Measurements from ENCODE around the gene SLC6A3.
A peak's percentile ranks its signal among the peaks of the same experiment; 100 is the strongest.
"Not testable (repeated sequence)": the region's sequence is repeated elsewhere in the genome, so short reads cannot be mapped to it uniquely, and the experiment has no call there.

Gene SLC6A3

DNA sequence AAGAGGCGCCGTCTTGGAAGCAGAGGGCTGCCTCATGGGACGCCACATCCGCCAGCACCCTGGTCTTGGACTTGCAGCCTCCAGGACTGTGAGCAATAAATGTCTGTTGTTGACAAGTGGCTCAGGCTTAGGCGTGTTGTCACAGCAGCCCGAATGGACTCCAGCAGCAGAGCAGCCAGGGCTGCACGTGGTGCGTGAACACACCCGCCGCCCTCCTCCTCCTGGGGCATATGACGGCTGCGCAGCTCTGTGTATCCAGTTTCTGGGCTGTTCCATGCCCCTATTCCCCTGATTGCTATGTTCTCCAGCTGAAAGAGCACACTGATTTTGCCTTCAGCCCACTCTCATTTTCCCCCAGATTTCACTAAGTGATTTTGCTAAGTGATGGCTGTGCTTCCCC is 64.3 kb downstream of the SLC6A3 start:
- Histone ChIP-seq H3K4me1 (ENCODE audit: control insufficient read depth, insufficient read depth, low read length, poor library complexity, severe bottlenecking) (peaks cover 7% of the 10 kb centered on the region), H3K4me3 (ENCODE audit: insufficient read depth, low read depth, low read length, poor library complexity, severe bottlenecking) (no peak overlapping the region), H3K27me3 (replicated peaks; ENCODE audit: control insufficient read depth, insufficient read depth, low read length, poor library complexity, severe bottlenecking) (no peaks in the 10 kb centered on the region), H3K27ac (ENCODE audit: insufficient read depth, low read length, poor library complexity, severe bottlenecking) (no peak overlapping the region), H3K9me3 (ENCODE audit: control insufficient read depth, low read length) (no peaks in the 10 kb centered on the region), H3K36me3 (ENCODE audit: control insufficient read depth, insufficient read depth, low read length) (no peaks in the 10 kb centered on the region)
- no peak for DNase-seq

DNA sequence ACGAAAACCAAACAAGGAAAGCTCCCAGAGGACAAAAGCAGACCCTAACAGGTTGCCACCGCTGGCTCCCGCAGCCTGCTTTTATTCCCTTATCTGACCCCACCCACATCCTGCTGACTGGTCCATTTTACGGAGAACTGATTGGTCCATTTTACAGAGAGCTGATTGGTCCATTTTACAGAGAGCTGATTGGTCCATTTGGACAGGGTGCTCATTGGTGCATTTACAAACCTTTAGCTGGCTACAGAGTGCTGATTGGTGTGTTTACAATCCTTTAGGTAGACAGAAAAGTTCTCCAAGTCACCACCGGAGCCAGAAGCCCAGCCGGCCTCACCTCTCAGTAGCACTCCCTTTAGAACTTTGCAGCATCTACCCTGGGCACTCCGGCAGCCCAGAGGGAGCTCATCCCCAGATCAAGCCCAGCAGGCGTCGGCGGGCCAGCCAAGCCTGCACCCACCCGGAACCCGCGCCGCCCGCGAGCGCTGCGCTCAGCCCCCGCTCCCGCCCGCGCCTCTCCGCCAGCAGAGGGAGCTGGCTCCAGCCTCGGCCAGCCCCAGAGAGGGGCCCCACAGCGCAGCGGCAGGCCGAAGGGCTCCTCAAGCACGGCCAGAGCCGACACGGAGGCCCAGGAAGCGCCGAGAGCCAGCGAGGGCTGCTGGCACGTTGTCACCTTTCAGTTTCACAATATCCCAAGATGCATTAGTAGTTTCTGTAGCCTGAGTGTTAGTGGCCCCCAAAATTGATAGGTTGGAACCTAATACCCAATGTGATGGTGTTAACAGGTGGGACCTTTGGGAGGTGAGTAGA is 65.0 kb downstream of the SLC6A3 start:
- Histone ChIP-seq H3K27ac (ENCODE audit: insufficient read depth, low read length, poor library complexity, severe bottlenecking) (no peak overlapping the region), H3K4me1 (ENCODE audit: control insufficient read depth, insufficient read depth, low read length, poor library complexity, severe bottlenecking) (peaks cover under 1% of the 10 kb centered on the region), H3K9me3 (ENCODE audit: control insufficient read depth, low read length) (no peaks in the 10 kb centered on the region), H3K36me3 (ENCODE audit: control insufficient read depth, insufficient read depth, low read length) (no peaks in the 10 kb centered on the region), H3K4me3 (ENCODE audit: insufficient read depth, low read depth, low read length, poor library complexity, severe bottlenecking) (no peak overlapping the region), H3K27me3 (replicated peaks; ENCODE audit: control insufficient read depth, insufficient read depth, low read length, poor library complexity, severe bottlenecking) (no peaks in the 10 kb centered on the region)
- DNase-seq = peak; percentile 7 to 27 (median 23)

DNA sequence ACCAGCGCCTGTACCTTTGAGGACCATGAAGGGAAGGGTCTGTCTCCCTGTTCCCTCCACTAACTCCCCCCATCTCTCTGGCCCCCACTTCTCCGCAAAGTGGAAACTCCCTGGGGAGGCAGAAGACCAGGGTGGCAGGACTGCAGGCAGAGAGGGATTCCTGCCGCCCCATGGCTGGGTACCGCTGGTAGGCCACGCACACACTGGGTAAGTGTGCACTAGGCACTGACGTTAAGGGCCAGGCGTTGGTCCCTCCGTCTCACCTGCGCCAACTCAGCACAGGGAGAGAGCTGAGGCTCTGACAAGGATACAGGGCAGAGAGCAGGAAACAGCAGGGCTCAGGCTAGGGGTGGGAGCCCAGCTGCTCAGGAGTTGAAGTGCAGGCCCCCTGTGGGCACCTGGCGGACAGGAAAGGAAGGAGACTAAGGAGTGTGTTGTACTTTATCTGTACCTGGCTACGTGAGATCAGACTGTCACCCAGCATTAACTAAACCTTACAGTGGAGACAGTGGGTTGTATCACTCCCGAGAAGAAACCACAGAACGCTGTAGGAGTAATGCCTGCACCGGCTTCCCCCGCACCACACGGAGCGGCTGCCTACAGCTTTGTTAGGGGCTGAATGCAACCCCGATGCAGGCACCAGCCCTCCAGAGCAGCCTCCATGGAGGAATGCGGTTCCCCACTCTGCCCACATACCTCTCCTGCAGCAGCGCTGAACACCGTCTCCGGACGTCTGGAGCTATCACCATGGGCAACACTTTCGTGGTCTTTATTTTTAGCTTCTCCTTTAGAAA is 66.2 kb downstream of the SLC6A3 start:
- Histone ChIP-seq H3K9me3 (ENCODE audit: control insufficient read depth, low read length) (no peaks in the 10 kb centered on the region), H3K36me3 (ENCODE audit: control insufficient read depth, insufficient read depth, low read length) (no peaks in the 10 kb centered on the region), H3K27ac (ENCODE audit: insufficient read depth, low read length, poor library complexity, severe bottlenecking) (no peak overlapping the region), H3K4me3 (ENCODE audit: insufficient read depth, low read depth, low read length, poor library complexity, severe bottlenecking) (no peak overlapping the region), H3K27me3 (replicated peaks; ENCODE audit: control insufficient read depth, insufficient read depth, low read length, poor library complexity, severe bottlenecking) (no peaks in the 10 kb centered on the region), H3K4me1 (ENCODE audit: control insufficient read depth, insufficient read depth, low read length, poor library complexity, severe bottlenecking) (no peaks in the 10 kb centered on the region)
- no peak for DNase-seq

DNA sequence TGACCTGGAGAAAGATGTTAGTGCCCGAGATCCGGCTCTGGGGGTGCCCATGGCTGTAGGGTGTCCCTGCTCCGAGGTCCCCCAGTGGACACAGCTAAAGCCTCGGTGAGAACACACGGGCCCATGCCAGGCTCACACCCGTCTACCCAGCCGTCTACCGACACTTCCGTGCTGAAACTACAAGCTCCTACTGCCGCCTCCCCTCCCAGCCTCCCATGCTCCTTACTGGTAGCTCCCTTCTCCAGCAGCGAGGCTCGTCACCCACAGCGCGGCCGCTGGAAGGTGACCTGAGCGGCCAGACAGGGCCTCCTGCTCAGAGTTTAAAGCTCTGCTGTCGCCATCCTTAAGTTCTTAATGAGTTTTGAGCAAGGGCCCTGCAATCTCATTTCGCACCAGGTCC is 67.1 kb downstream of the SLC6A3 start:
- H3K36me3 ChIP-seq (ENCODE audit: control insufficient read depth, insufficient read depth, low read length) = no peaks in the 10 kb centered on the region

DNA sequence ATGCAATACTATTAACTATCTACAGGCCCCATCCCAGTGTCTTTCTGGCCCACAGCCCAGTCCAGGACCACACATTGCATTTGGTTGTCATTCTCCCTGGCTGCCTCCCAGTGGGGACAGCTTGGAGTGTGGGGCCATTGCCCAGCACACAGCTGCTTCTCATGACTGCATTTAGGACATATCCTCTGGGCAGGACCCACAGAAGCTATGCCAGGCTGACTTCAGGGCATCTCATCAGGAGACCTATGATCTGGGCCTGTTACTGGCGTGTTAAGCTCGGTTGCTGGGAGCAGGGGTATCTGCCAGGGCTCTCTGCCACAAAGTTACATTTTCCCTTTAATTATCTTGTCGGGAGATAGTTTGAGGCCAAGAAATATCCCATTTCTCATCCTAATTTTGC is 68.3 kb downstream of the SLC6A3 start:
- Histone ChIP-seq H3K27ac (ENCODE audit: insufficient read depth, low read length, poor library complexity, severe bottlenecking) (no peak overlapping the region), H3K36me3 (ENCODE audit: control insufficient read depth, insufficient read depth, low read length) (no peaks in the 10 kb centered on the region), H3K9me3 (ENCODE audit: control insufficient read depth, low read length) (no peaks in the 10 kb centered on the region), H3K4me3 (ENCODE audit: insufficient read depth, low read depth, low read length, poor library complexity, severe bottlenecking) (no peak overlapping the region), H3K27me3 (replicated peaks; ENCODE audit: control insufficient read depth, insufficient read depth, low read length, poor library complexity, severe bottlenecking) (no peaks in the 10 kb centered on the region), H3K4me1 (ENCODE audit: control insufficient read depth, insufficient read depth, low read length, poor library complexity, severe bottlenecking) (no peaks in the 10 kb centered on the region)
- no peak for DNase-seq

More for the DNA sequence above, 67.1 kb downstream of the SLC6A3 start:
- Histone ChIP-seq H3K9me3 (ENCODE audit: control insufficient read depth, low read length) (no peaks in the 10 kb centered on the region), H3K4me1 (ENCODE audit: control insufficient read depth, insufficient read depth, low read length, poor library complexity, severe bottlenecking) (no peaks in the 10 kb centered on the region), H3K4me3 (ENCODE audit: insufficient read depth, low read depth, low read length, poor library complexity, severe bottlenecking) (no peak overlapping the region), H3K27me3 (replicated peaks; ENCODE audit: control insufficient read depth, insufficient read depth, low read length, poor library complexity, severe bottlenecking) (no peaks in the 10 kb centered on the region), H3K27ac (ENCODE audit: insufficient read depth, low read length, poor library complexity, severe bottlenecking) (no peak overlapping the region)
- no peak for DNase-seq

DNA sequence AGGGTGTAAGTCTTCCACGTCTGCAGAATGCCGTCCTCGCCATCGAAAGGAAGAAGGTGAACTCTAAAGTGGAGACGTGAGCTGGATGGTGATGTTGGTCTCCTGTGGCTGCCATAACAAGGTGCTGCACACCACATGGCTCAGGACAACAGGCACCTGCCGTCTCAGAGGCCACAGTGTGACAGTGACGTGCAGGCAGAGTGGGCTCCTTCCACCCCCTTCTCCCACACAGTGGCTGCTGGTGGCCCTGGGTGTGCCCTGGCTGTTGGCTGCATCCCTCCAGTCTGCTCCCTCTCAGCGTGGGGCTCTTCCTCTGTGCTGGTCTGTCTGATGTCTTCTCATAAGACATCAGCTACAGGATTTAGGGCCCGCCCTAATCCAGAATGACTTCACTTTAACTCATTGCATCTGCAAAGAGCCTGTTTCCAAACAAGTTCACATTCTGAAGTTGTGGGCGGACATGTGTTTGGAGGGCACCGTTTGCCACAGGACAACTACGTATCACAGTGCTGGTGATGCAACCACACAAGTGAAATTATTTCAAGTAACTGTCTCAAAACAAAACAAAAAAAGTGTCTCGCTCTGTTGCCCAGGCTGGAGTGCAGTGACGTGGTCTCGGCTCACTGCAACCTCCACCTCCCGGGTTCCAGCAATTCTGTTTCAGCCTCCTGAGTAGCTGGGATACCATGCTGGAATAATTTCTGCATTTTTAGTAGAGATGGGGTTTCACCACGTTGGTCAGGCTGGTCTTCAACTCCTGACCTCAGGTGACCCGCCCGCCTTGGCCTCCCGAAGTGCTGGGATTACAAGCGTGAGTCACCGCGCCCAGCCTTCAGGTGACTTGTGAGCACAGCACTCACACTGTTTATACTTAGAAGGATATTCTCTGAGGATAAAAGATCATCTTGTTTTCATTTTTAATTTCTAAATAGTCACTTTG is 69.1 kb downstream of the SLC6A3 start:
- no peak overlapping the region for H3K4me3 ChIP-seq (ENCODE audit: insufficient read depth, low read depth, low read length, poor library complexity, severe bottlenecking)

DNA sequence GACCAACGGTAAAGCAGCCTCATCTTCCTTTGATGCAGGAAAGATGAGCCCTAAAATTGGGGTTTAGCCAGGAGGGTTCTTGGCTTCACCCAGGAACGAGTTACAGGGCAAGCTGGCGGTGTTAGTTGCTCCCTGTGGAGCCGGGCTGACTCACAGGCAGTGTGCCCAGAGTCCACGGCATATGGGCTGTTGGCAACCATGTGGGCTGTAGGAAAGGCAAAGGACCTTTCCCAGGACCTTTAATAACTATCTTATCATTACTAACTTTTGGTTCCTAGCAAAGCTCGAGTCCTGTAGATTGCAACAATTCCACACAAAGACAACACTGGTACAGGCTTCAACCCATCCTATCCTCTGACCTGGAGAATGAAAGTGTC is 70.6 kb downstream of the SLC6A3 start:
- no peak for DNase-seq
- Histone ChIP-seq H3K9me3 (ENCODE audit: control insufficient read depth, low read length) (no peaks in the 10 kb centered on the region), H3K4me1 (ENCODE audit: control insufficient read depth, insufficient read depth, low read length, poor library complexity, severe bottlenecking) (no peaks in the 10 kb centered on the region), H3K36me3 (ENCODE audit: control insufficient read depth, insufficient read depth, low read length) (no peaks in the 10 kb centered on the region), H3K4me3 (ENCODE audit: insufficient read depth, low read depth, low read length, poor library complexity, severe bottlenecking) (no peak overlapping the region), H3K27ac (ENCODE audit: insufficient read depth, low read length, poor library complexity, severe bottlenecking) (no peak overlapping the region), H3K27me3 (replicated peaks; ENCODE audit: control insufficient read depth, insufficient read depth, low read length, poor library complexity, severe bottlenecking) (no peaks in the 10 kb centered on the region)

More for the DNA sequence above, 69.1 kb downstream of the SLC6A3 start:
- H3K36me3 ChIP-seq (ENCODE audit: control insufficient read depth, insufficient read depth, low read length) = no peaks in the 10 kb centered on the region
- no peaks in the 10 kb centered on the region for H3K27me3 ChIP-seq (replicated peaks; ENCODE audit: control insufficient read depth, insufficient read depth, low read length, poor library complexity, severe bottlenecking)
- no peaks in the 10 kb centered on the region for H3K9me3 ChIP-seq (ENCODE audit: control insufficient read depth, low read length)
- H3K27ac ChIP-seq (ENCODE audit: insufficient read depth, low read length, poor library complexity, severe bottlenecking) = no peak overlapping the region
- no peak for DNase-seq
- H3K4me1 ChIP-seq (ENCODE audit: control insufficient read depth, insufficient read depth, low read length, poor library complexity, severe bottlenecking) = no peaks in the 10 kb centered on the region

DNA sequence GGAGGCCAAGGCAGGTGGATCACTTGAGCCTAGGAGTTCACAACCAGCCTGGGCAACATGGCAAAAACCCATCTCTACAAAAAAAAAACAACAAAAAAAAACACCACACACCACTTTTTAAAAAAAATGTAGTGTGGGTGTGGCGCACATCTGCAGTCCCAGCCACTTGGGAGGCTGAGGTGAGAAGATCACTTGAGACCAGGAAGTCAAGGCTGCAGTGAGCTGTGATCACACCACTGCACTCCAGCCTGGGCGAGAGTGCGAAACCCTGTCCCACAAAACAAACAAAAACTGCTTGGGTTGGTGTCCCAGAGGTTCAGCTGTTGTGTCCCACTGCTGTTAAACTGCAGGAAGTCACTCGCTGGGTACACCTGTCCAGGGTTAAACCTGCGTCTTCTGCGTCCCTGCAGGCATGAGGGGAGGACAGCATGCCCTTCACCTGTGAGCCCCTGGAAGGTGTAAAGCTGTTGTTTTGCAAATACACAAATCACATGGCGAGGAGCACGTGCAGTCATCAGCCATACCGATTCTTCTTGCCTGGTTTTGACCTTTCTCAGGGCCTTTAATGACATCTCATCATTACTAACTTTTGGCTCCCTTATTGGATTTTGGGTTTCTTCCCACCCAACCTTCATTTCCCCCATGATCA is 71.1 kb downstream of the SLC6A3 start:
- Histone ChIP-seq H3K4me1 (ENCODE audit: control insufficient read depth, insufficient read depth, low read length, poor library complexity, severe bottlenecking) (no peaks in the 10 kb centered on the region), H3K4me3 (ENCODE audit: insufficient read depth, low read depth, low read length, poor library complexity, severe bottlenecking) (no peak overlapping the region), H3K9me3 (ENCODE audit: control insufficient read depth, low read length) (no peaks in the 10 kb centered on the region), H3K36me3 (ENCODE audit: control insufficient read depth, insufficient read depth, low read length) (no peaks in the 10 kb centered on the region), H3K27ac (ENCODE audit: insufficient read depth, low read length, poor library complexity, severe bottlenecking) (no peak overlapping the region), H3K27me3 (replicated peaks; ENCODE audit: control insufficient read depth, insufficient read depth, low read length, poor library complexity, severe bottlenecking) (no peaks in the 10 kb centered on the region)
- DNase-seq = no peak

DNA sequence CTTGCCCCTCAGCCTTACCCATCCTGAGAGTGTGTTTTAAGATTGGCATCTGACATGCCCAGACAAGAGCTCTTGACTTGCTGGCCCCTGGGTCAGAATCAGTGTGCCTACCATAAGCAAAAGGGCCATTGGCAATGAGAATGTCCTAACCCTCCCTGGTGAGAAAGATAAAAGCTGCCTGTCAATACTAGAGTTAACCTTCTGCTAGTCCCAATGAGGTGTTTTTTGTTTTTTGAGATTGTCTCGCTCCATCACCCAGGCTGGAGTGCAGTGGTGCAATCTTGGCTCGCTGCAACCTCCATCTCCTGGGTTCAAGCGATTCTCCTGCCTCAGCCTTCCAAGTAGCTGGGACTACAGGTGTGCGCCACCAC is 73.3 kb downstream of the SLC6A3 start:
- not testable (repeated sequence) for H3K4me1 ChIP-seq (ENCODE audit: control insufficient read depth, insufficient read depth, low read length, poor library complexity, severe bottlenecking); H3K27ac ChIP-seq (ENCODE audit: insufficient read depth, low read length, poor library complexity, severe bottlenecking); H3K4me3 ChIP-seq (ENCODE audit: insufficient read depth, low read depth, low read length, poor library complexity, severe bottlenecking); H3K27me3 ChIP-seq (replicated peaks; ENCODE audit: control insufficient read depth, insufficient read depth, low read length, poor library complexity, severe bottlenecking); H3K9me3 ChIP-seq (ENCODE audit: control insufficient read depth, low read length); DNase-seq; H3K36me3 ChIP-seq (ENCODE audit: control insufficient read depth, insufficient read depth, low read length)
